ENCODE results near the gene CSPG5. TPM values are rescaled to one million over a fixed set of nuclear protein-coding genes. Genes with fewer than 3 reads are reported as not detected.
A peak's percentile ranks its signal among the peaks of the same experiment; 100 is the strongest.

CSPG5 gene
- total RNA-seq, 8 experiments from 2014 or later: 0.66 to 53.7 (median 15.6) TPM

- 63 to 100% (median 85%) methylated on average over 2 to 5 of the region's 5 CpGs; no CpG with 5 or more reads in 1 of the 10 experiments for WGBS, 10 experiments
- in situ Hi-C loops (cut with MboI; ENCODE audit: low pct_unique_long_range_greater_than_20kb in 2 of 9, low sequenced_read_pairs in 9 of 9, unreplicated experiment in 9 of 9): no loop called here
- Histone ChIP-seq H3K27ac (no peak overlapping the region), H3K4me3 (no peak overlapping the region), H3K4me1 (replicated peaks in 1 of 2) (no peaks in the 10 kb centered on the region)
- ATAC-seq (replicated peaks in 6 of 8): peak in 2 of 8 experiments; percentile 25 to 53
Measured at GRCh38 chr3:47606165-47606564, 27.5 kb upstream of the CSPG5 start.

- 0 to 63% (median 44%) methylated on average over 2 of the region's 2 CpGs; no CpG with 5 or more reads in 4 of the 10 experiments for WGBS, 10 experiments
- Histone ChIP-seq H3K4me1 (replicated peaks in 1 of 2) (no peaks in the 10 kb centered on the region), H3K27ac (no peak overlapping the region), H3K4me3 (no peak overlapping the region)
- in situ Hi-C loops (cut with MboI; ENCODE audit: low pct_unique_long_range_greater_than_20kb in 2 of 9, low sequenced_read_pairs in 9 of 9, unreplicated experiment in 9 of 9): no loop called here
- peak in 6 of 8 experiments; percentile 19 to 94 (median 88) for ATAC-seq (replicated peaks in 6 of 8)
Measured at GRCh38 chr3:47605652-47606051, 27.0 kb upstream of the CSPG5 start.

- 86 to 100% (median 97%) methylated on average over 1 to 2 of the region's 2 CpGs; no CpG with 5 or more reads in 4 of the 10 experiments for WGBS, 10 experiments
Measured at GRCh38 chr3:47604145-47604544, 25.5 kb upstream of the CSPG5 start.

GRCh38 chr3:47603332-47603731, 24.7 kb upstream of the CSPG5 start:
- H3K4me1 ChIP-seq (replicated peaks in 1 of 2): no peaks in the 10 kb centered on the region
- H3K4me3 ChIP-seq: no peak overlapping the region
- in situ Hi-C loops (cut with MboI; ENCODE audit: low pct_unique_long_range_greater_than_20kb in 2 of 9, low sequenced_read_pairs in 9 of 9, unreplicated experiment in 9 of 9): no loop called here
- no peak for ATAC-seq (replicated peaks in 6 of 8)
- H3K27ac ChIP-seq: no peak overlapping the region

More at GRCh38 chr3:47604145-47604544, 25.5 kb upstream of the CSPG5 start:
- in situ Hi-C loops (cut with MboI; ENCODE audit: low pct_unique_long_range_greater_than_20kb in 2 of 9, low sequenced_read_pairs in 9 of 9, unreplicated experiment in 9 of 9): no loop called here
- ATAC-seq (replicated peaks in 6 of 8): no peak
- Histone ChIP-seq H3K4me1 (replicated peaks in 1 of 2) (no peaks in the 10 kb centered on the region), H3K27ac (no peak overlapping the region), H3K4me3 (no peak overlapping the region)

GRCh38 chr3:47601281-47601680, 22.6 kb upstream of the CSPG5 start:
- in situ Hi-C loops (cut with MboI; ENCODE audit: low pct_unique_long_range_greater_than_20kb in 2 of 9, low sequenced_read_pairs in 9 of 9, unreplicated experiment in 9 of 9): no loop called here
- no peaks in the 10 kb centered on the region for H3K4me1 ChIP-seq (replicated peaks in 1 of 2)
- H3K27ac ChIP-seq: no peak overlapping the region
- no peak for ATAC-seq (replicated peaks in 6 of 8)
- no peak overlapping the region for H3K4me3 ChIP-seq
- 74 to 100% (median 100%) methylated on average over 1 to 3 of the region's 3 CpGs; no CpG with 5 or more reads in 5 of the 10 experiments for WGBS, 10 experiments

- Histone ChIP-seq H3K4me3 (no peak overlapping the region), H3K27ac (no peak overlapping the region), H3K4me1 (replicated peaks in 1 of 2) (no peaks in the 10 kb centered on the region)
- ATAC-seq (replicated peaks in 6 of 8): no peak
- in situ Hi-C loops (cut with MboI; ENCODE audit: low pct_unique_long_range_greater_than_20kb in 2 of 9, low sequenced_read_pairs in 9 of 9, unreplicated experiment in 9 of 9): no loop called here
- 80 to 100% (median 96%) methylated on average over 1 to 3 of the region's 3 CpGs; no CpG with 5 or more reads in 2 of the 10 experiments for WGBS, 10 experiments
Measured at GRCh38 chr3:47594792-47595191, 16.1 kb upstream of the CSPG5 start.

GRCh38 chr3:47592066-47592795, 13.6 kb upstream of the CSPG5 start:
- H3K4me3 ChIP-seq: no peak overlapping the region
- no peak for ATAC-seq (replicated peaks in 6 of 8)
- no peak overlapping the region for H3K27ac ChIP-seq
- no peaks in the 10 kb centered on the region for H3K4me1 ChIP-seq (replicated peaks in 1 of 2)
- in situ Hi-C loops (cut with MboI; ENCODE audit: low pct_unique_long_range_greater_than_20kb in 2 of 9, low sequenced_read_pairs in 9 of 9, unreplicated experiment in 9 of 9): no loop called here
- 79 to 100% (median 94%) methylated on average over 1 to 4 of the region's 4 CpGs for WGBS, 10 experiments

- WGBS, 10 experiments: 86 to 100% (median 100%) methylated on average over 1 of the region's 2 CpGs; no CpG with 5 or more reads in 5 of the 10 experiments
Measured at GRCh38 chr3:47590216-47590615, 11.6 kb upstream of the CSPG5 start.

GRCh38 chr3:47588587-47588986, 9.9 kb upstream of the CSPG5 start:
- in situ Hi-C loops (cut with MboI; ENCODE audit: low pct_unique_long_range_greater_than_20kb in 2 of 9, low sequenced_read_pairs in 9 of 9, unreplicated experiment in 9 of 9): no loop called here
- 43 to 100% (median 100%) methylated on average over 1 to 2 of the region's 4 CpGs; no CpG with 5 or more reads in 5 of the 10 experiments for WGBS, 10 experiments
- Histone ChIP-seq H3K4me3 (no peak overlapping the region), H3K27ac (no peak overlapping the region), H3K4me1 (replicated peaks in 1 of 2) (no peaks in the 10 kb centered on the region)
- peak in 1 of 8 experiments; percentile 25 for ATAC-seq (replicated peaks in 6 of 8)

More at GRCh38 chr3:47590216-47590615, 11.6 kb upstream of the CSPG5 start:
- Histone ChIP-seq H3K4me3 (no peak overlapping the region), H3K27ac (no peak overlapping the region), H3K4me1 (replicated peaks in 1 of 2) (no peaks in the 10 kb centered on the region)
- no peak for ATAC-seq (replicated peaks in 6 of 8)
- in situ Hi-C loops (cut with MboI; ENCODE audit: low pct_unique_long_range_greater_than_20kb in 2 of 9, low sequenced_read_pairs in 9 of 9, unreplicated experiment in 9 of 9): no loop called here

- in situ Hi-C loops (cut with MboI; ENCODE audit: low pct_unique_long_range_greater_than_20kb in 2 of 9, low sequenced_read_pairs in 9 of 9, unreplicated experiment in 9 of 9): no loop called here
- H3K27ac ChIP-seq: no peak overlapping the region
- no peak overlapping the region for H3K4me3 ChIP-seq
- no peaks in the 10 kb centered on the region for H3K4me1 ChIP-seq (replicated peaks in 1 of 2)
- ATAC-seq (replicated peaks in 6 of 8): no peak
- WGBS, 10 experiments: 80 to 100% (median 100%) methylated on average over 1 to 4 of the region's 7 CpGs; no CpG with 5 or more reads in 2 of the 10 experiments
Measured at GRCh38 chr3:47588053-47588452, 9.4 kb upstream of the CSPG5 start.

- ATAC-seq (replicated peaks in 6 of 8): no peak
- in situ Hi-C loops (cut with MboI; ENCODE audit: low pct_unique_long_range_greater_than_20kb in 2 of 9, low sequenced_read_pairs in 9 of 9, unreplicated experiment in 9 of 9): no loop called here
- Histone ChIP-seq H3K4me1 (replicated peaks in 1 of 2) (no peaks in the 10 kb centered on the region), H3K27ac (no peak overlapping the region), H3K4me3 (no peak overlapping the region)
- WGBS, 10 experiments: 80 to 100% (median 91%) methylated on average over 1 to 6 of the region's 6 CpGs; no CpG with 5 or more reads in 1 of the 10 experiments
Measured at GRCh38 chr3:47586746-47587145, 8.1 kb upstream of the CSPG5 start.

GRCh38 chr3:47583320-47584075, 4.8 kb upstream of the CSPG5 start:
- H3K4me1 ChIP-seq (replicated peaks in 1 of 2): no peaks in the 10 kb centered on the region
- H3K27ac ChIP-seq: no peak overlapping the region
- no peak overlapping the region for H3K4me3 ChIP-seq
- ATAC-seq (replicated peaks in 6 of 8): no peak
- in situ Hi-C loops (cut with MboI; ENCODE audit: low pct_unique_long_range_greater_than_20kb in 2 of 9, low sequenced_read_pairs in 9 of 9, unreplicated experiment in 9 of 9): no loop called here
- WGBS, 10 experiments: 33 to 88% (median 80%) methylated on average over 1 to 2 of the region's 3 CpGs; no CpG with 5 or more reads in 5 of the 10 experiments

GRCh38 chr3:47581835-47582234, 3.2 kb upstream of the CSPG5 start:
- no peak for ATAC-seq (replicated peaks in 6 of 8)
- WGBS, 10 experiments: 60 to 100% (median 85%) methylated on average over 1 to 4 of the region's 4 CpGs; no CpG with 5 or more reads in 4 of the 10 experiments
- Histone ChIP-seq H3K27ac (no peak overlapping the region), H3K4me1 (replicated peaks in 1 of 2) (peaks cover 6 to 9% of the 10 kb centered on the region in 2 donors), H3K4me3 (no peak overlapping the region)
- in situ Hi-C loops (cut with MboI; ENCODE audit: low pct_unique_long_range_greater_than_20kb in 2 of 9, low sequenced_read_pairs in 9 of 9, unreplicated experiment in 9 of 9): no loop called here

All from motor neuron (in vitro differentiated cells).